Subcutaneous adipose tissue (tissue), 4 donors: ENCODE results near the gene FNDC3A. TPM values are rescaled to one million over a fixed set of nuclear protein-coding genes. Genes with fewer than 3 reads are reported as not detected.

Experiments used
- total RNA-seq, 4 donors: library from RNA; depleted of rRNA; stranded (reverse); fragments of >200 nt; gene quantifications; one replicate each; pipeline ENCODE4 v1.1.0, GENCODE V29; 2016
- TF ChIP-seq, protein P1 (sequence below): fragments of 450-650 bp; IDR thresholded peaks from one replicate; pipeline ENCODE4 v1.5.1; 2016; ENCODE audit warnings: low read depth, mild to moderate bottlenecking, control low read depth, antibody characterized with exemption, moderate library complexity

FNDC3A gene
- total RNA-seq, 4 donors from 2014 or later, result 30.1 to 61.2 (median 47.2) TPM

DNA sequence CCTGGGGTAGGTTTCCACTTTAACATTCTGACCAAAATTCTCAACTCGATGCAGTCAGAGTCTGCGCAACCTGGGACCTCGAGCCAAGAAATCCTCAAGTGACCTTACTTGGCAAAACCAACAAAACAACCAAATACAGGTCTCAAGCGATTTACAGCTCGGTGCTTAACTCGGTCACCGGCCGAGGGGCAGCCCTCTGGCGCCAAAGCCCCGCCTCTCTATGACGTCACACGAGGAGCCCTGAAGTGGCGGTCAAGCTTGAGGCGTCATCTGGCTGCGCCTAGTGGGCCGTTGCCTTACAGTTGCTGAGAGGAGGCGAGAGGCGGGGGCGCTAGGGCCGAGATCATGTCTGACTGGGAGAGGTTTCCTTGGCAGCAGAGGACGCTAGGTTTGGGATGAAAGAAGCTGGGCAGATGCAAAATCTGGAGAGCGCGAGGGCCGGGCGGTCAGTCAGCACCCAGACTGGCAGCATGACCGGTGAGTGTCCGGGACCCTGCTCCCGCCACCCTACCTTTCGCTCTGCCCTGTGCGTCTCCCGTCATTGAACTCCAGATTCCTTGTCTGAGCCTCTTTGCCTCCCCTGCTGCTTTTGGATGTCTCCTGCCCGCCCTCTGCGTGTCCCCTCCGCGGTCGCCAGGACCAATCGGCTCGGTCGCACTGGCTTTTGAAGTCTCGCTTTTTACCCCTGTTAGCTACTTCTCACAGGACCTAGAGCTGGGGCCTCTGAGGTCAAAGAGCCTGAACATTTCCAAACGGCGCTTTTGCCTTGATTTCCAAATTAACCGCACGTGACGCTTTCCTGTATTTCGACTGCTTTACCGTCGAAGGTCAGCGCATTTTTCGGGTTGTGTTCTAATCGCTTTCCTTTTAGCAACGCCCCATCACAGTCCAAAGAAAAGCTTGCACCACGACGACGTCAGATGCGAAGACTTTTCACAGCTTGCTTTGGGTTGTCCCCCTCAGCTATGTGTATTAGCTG is 272.2 kb downstream of the FNDC3A start, which contains the start of gene CDADC1:
TSS of gene CDADC1 (plus strand) at position 283 of the 979 bp plus-strand sequence. CDS start at position 396, 113 bp downstream.
- TF ChIP-seq, protein P1, sequence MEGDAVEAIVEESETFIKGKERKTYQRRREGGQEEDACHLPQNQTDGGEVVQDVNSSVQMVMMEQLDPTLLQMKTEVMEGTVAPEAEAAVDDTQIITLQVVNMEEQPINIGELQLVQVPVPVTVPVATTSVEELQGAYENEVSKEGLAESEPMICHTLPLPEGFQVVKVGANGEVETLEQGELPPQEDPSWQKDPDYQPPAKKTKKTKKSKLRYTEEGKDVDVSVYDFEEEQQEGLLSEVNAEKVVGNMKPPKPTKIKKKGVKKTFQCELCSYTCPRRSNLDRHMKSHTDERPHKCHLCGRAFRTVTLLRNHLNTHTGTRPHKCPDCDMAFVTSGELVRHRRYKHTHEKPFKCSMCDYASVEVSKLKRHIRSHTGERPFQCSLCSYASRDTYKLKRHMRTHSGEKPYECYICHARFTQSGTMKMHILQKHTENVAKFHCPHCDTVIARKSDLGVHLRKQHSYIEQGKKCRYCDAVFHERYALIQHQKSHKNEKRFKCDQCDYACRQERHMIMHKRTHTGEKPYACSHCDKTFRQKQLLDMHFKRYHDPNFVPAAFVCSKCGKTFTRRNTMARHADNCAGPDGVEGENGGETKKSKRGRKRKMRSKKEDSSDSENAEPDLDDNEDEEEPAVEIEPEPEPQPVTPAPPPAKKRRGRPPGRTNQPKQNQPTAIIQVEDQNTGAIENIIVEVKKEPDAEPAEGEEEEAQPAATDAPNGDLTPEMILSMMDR, result no peak

DNA sequence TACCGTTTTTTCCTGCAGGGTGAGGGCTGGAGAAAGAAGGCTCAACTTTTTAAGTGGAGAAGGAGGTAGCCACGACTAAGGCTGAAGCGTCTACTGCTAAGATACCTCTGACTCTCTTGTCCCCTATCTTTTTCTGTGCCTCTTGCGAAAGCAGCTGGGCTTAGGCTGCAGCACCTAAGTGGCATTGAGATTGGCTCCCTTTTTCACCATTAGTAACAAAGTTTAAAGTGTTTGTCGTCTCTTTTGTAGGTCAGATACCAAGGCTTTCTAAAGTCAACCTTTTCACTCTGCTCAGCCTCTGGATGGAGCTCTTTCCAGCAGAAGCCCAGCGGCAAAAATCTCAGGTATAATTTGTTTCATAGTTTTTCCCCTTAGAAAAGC is 272.9 kb downstream of the FNDC3A start:
- TF ChIP-seq, protein P1, result no peak

DNA sequence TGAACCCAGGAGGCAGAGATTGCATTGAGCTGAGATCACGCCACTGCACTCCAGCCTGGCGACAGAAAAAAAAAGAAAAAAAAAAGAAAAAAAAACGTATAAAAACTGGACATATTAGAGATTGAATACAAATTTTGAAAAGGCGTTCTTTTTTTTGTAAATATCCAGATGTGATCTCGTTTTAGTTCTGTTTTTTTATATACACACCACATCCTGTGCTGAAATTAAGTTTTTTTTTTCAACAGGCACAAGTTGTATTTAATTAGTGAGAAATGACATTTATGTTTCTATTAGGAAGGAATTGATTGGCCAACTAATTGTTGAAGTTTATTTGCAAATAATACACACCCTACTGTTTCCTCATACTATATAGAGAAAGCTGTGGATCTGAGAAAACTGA is 275.6 kb downstream of the FNDC3A start:
- TF ChIP-seq, protein P1, result no peak

DNA sequence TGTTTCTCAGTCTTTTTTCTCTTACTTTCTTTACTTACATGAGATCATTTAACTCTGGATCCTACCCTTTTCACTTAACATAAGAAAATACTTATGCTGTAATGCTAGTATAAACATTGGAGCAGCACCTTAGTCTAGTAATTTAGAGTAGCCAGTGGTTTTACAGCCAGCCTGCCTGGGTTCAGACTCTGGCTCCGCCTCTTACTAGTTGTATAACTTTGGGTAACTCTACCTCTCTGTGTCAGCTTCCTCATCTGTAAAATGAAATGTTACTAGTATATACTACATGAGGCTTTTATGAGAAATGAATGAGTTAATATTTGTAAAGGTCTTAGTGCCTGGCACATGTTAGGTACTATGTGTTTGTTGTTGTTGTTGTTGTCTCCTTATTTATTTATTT is 277.6 kb downstream of the FNDC3A start:
- TF ChIP-seq, protein P1, result no peak

DNA sequence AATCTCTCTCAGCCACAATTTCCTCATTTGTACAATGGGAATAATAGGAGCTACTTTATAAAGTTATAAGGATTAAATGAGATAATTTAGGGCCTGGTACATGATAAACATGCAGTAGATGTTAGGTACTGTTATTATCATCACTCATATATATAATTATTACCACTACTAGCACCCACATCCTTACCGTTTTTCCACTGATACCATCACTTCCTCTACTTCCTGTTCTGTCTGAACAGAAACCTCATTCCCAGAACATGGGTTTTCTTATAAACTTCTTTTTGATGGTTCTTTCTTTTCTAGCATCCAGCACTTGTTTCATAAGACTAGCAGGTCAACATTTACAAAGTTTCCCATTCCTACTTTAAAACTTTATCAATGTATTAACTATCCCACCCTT is 278.3 kb downstream of the FNDC3A start:
- TF ChIP-seq, protein P1, result no peak

DNA sequence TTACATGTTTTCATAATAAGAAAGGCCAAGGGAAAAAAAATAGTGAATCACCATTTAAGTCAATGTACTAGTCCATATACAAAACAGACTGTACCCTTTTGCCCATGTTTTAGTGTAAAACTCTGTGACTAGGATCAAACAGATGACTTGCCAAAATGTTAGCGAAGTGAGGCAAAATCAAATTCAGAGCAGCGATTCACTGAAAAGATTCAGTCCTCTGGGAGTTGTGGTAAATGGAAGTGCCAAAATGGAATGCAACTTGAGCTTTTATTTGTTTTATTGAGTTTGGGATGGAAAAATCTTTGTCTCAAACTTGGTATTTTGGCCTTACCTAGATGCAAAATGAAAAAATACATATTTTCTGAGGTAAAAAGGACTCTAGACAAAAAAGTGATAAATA is 281.1 kb downstream of the FNDC3A start:
- TF ChIP-seq, protein P1, result no peak

DNA sequence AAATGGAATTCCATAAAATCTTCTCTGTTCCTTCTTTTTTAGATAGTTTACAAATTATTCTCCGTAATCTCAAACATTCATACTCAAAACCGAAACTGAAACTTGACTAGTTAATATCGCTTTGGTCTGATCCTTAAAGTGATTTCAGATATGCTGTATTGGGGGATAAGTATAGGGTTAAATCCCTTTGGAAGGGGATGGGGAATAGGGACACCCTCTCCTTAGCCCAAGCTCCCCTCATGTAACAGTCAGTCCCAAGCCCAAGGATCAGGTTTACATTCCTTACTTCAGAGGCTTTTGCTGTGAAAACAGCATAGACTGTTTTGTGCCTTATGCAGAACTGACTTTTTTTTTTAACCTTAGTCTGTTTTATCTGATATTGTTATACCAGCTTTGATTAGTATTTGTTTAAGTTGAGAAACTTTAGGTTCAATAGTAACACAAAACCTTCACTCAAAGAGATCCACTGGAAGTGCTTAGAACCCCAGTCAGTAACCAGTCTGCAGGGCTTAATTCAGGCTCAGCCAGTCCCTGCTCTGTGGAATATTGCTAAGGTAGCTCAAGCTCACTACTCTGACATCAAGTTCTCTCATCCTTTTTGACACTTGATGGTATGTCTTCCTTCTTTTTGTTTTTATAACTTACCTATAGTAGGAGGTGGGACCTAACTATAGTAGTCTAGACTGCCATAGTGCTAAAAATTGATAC is 282.5 kb downstream of the FNDC3A start:
- TF ChIP-seq, protein P1, result no peak
